Spleen (tissue), 11 donors: ENCODE data around the gene WDR47. TPM values are rescaled to one million over a fixed set of nuclear protein-coding genes. Genes with fewer than 3 reads are reported as not detected.

Experiments
- DNase-seq: peaks from one replicate; pipeline ENCODE4 v3.0.0-alpha.2; 2020
- H3K27ac ChIP-seq, 8 donors: fragments of 200-600 bp; sonication (generic) in 7 of 8; 1 replicate in 4 of 8; 2 replicates in 4 of 8; pipeline versions ENCODE4 v1.5.0 to v1.8.0; 2016 to 2021; ENCODE audit warnings: inconsistent platforms in 4 of 8, mild to moderate bottlenecking in 4 of 8, moderate library complexity in 1 of 8
- H3K27me3 ChIP-seq, 7 donors: fragments of 200-600 bp; sonication (generic) in 6 of 7; replicated peaks in 1 of 7; 1 replicate in 4 of 7; 2 replicates in 3 of 7; pipeline versions ENCODE4 v1.5.0 to v1.8.0; 2016 to 2021; ENCODE audit warnings: inconsistent platforms in 3 of 7, mild to moderate bottlenecking in 1 of 7
- H3K36me3 ChIP-seq, 6 donors: fragments of 200-600 bp; sonication (generic) in 5 of 6; 1 replicate in 4 of 6; 2 replicates in 2 of 6; pipeline versions ENCODE4 v1.5.0 to v1.8.0; 2016 to 2021; ENCODE audit warnings: inconsistent platforms in 2 of 6
- H3K4me1 ChIP-seq, 6 donors: fragments of 200-600 bp; sonication (generic) in 5 of 6; 1 replicate in 3 of 6; 2 replicates in 3 of 6; pipeline versions ENCODE4 v1.5.0 to v1.8.0; 2016 to 2021; ENCODE audit warnings: inconsistent platforms in 3 of 6
- H3K4me3 ChIP-seq, 8 donors: fragments of 200-600 bp; sonication (generic) in 7 of 8; 1 replicate in 4 of 8; 2 replicates in 4 of 8; pipeline versions ENCODE4 v1.5.0 to v1.8.0; 2016 to 2021; ENCODE audit warnings: inconsistent platforms in 4 of 8, mild to moderate bottlenecking in 4 of 8, moderate library complexity in 2 of 8
- H3K9me3 ChIP-seq, 8 donors: fragments of 200-600 bp; sonication (generic) in 7 of 8; 1 replicate in 4 of 8; 2 replicates in 4 of 8; pipeline versions ENCODE4 v1.5.0 to v1.8.0; 2016 to 2021; ENCODE audit warnings: inconsistent platforms in 4 of 8
- CTCF ChIP-seq, 11 experiments: fragments of 200-600 bp in 7 of 11; fragments of 450-650 bp in 4 of 11; sonication (generic) in 4 of 11; IDR thresholded peaks in 8 of 11; conservative IDR thresholded peaks in 3 of 11; 1 replicate in 7 of 11; 2 replicates in 4 of 11; pipeline versions ENCODE4 v1.4.0 to v1.8.0; 2016 to 2021; ENCODE audit warnings: antibody characterized with exemption in 11 of 11, inconsistent platforms in 4 of 11, mild to moderate bottlenecking in 1 of 11
- POLR2A ChIP-seq, 3 donors: fragments of 450-650 bp; IDR thresholded peaks; one replicate each; pipeline ENCODE4 v1.5.1; 2017; ENCODE audit warnings: antibody characterized with exemption in 3 of 3, mild to moderate bottlenecking in 1 of 3
- POLR2AphosphoS5 ChIP-seq, 3 donors: sonication (generic); formaldehyde crosslinking; IDR thresholded peaks; one replicate each; pipeline ENCODE4 v1.5.1; 2017; ENCODE audit warnings: antibody characterized with exemption in 3 of 3
- WGBS, 5 donors: extraction: QIAGEN DNeasy Blood & Tissue Kit in 3 of 5; methylation state at CpG; one replicate each; pipeline versions ENCODE4 v1.1.5 to v1.1.7; 2013 to 2018; 5-methylcytosine and 5-hydroxymethylcytosine counted together
- intact Hi-C: fragments of 100-400 bp; cut with DNase I; formaldehyde crosslinking; loops from one replicate; pipeline ENCODE4 v1.15.0; 2023; ENCODE audit warnings: low total_unique reads
- polyA plus RNA-seq, 3 donors: library from polyadenylated mRNA; stranded (reverse); fragments of 200-250 nt; gene quantifications; one replicate each; pipeline ENCODE4 v1.2.1, GENCODE V29; 2013
- total RNA-seq, 7 donors: library from RNA; depleted of rRNA in 3 of 7; stranded (reverse); fragments of >200 nt in 3 of 7; fragmentation: NEBNext Ultra II Directional in 4 of 7; extraction: Animal tissue kit (Norgen Biotek cat#: 25700) in 4 of 7; gene quantifications; one replicate each; pipeline versions ENCODE4 v1.1.0 to v1.2.1, GENCODE V29; 2016 to 2021
- donor health status: healthy with polysubstance abuse.
- donor health status: DM: no; HTN: no; CAD: no; lungs with moderate emphysema.
- donor health status: DM: no; HTN: no; CAD: no.
- donor health status: Bipolar disorder and iron deficiency.
- donor health status: healthy.
- donor health status: DM: no; HTN: no; CAD: no.
- donor health status: DM: yes; HTN: yes; CAD: no.

The WDR47 gene
- total and polyA plus RNA-seq, 10 donors = 1.9 to 20.1 (median 13.1) TPM

- no peaks in the 10 kb centered on the region for H3K27me3 ChIP-seq
- peak overlapping the region in 7 of 8 donors; percentile 59 to 86 (median 67) for H3K4me3 ChIP-seq
- TF ChIP-seq POLR2AphosphoS5 (IDR thresholded peaks at IDR 0.05) (no peak), CTCF (IDR thresholded peaks at IDR 0.05 in 8 of 11, conservative IDR thresholded peaks at IDR 0.05 in 3 of 11) (peak in 7 of 11 experiments; percentile 16 to 57 (median 35))
- H3K4me1 ChIP-seq = peaks cover 11 to 54% (median 34%) of the 10 kb centered on the region in 6 donors
- peaks cover 2 to 21% (median 13%) of the 10 kb centered on the region in 6 donors for H3K36me3 ChIP-seq
- intact Hi-C loops = no loop called here
- peaks cover 0 to 8% (median 0%) of the 10 kb centered on the region in 8 donors for H3K9me3 ChIP-seq
- peak overlapping the region in 6 of 8 donors; percentile 94 to 99 (median 98) for H3K27ac ChIP-seq
- no peak for DNase-seq
- 63 to 89% (median 79%) methylated on average over 31 of the region's 31 CpGs for WGBS, 5 donors
Measured at GRCh38 chr1:109089242-109090015, 47.5 kb upstream of the WDR47 start.

DNA sequence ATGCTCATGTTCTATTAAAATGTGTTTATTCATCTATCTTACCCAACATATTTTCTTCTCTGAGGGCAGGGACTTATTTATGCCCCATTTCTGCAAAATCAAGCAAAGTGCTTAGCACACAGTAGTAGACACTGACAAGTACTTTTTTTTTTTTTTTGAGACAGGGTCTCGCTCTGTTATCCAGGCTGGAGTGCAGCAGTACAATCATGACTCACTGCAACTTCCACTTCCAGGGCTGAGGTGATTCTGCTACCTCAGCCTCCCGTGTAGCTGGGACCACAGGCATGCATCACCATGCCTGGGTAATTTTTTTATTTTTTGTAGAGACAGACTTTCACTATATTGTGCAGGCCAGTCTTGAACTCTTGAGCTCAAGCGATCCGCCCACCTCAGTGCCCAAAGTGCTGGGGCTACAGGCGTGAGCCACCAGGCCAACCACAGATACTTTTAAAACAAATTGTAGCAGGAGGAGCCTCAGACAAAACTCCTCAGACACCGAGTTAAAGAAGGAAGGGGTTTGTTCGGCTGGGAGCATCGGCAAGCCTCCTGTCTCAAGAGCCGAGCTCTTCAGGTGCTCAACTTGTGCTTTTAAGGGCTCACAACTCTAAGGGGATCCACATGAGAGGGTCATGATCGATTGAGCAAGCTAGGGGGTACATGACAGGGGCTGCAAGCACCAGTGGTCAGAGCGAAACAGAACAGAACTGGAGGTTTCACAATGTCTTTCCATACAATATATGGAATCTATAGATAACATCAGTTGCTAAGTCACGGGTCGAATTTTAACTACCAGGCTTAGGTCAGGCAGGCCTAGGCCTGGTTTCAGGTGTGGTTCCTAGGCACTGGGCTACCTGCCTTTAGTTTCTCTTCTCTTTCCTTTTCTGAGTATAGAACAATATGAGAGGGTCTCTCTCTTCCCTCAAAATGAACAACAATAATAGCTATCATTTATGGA is 42.9 kb upstream of the WDR47 start:
- H3K27me3 ChIP-seq = no peaks in the 10 kb centered on the region
- peaks cover 0 to 18% (median 6%) of the 10 kb centered on the region in 6 donors for H3K4me1 ChIP-seq
- H3K36me3 ChIP-seq = no peaks in the 10 kb centered on the region
- WGBS, 5 donors = 79 to 90% (median 84%) methylated on average over 13 of the region's 13 CpGs
- no peak overlapping the region for H3K4me3 ChIP-seq
- no peak for TF ChIP-seq CTCF (IDR thresholded peaks at IDR 0.05 in 8 of 11, conservative IDR thresholded peaks at IDR 0.05 in 3 of 11)
- no peak for TF ChIP-seq POLR2A (IDR thresholded peaks at IDR 0.05)
- TF ChIP-seq POLR2AphosphoS5 (IDR thresholded peaks at IDR 0.05) = no peak
- H3K27ac ChIP-seq = no peak overlapping the region
- peaks cover 0 to 7% (median 0%) of the 10 kb centered on the region in 8 donors for H3K9me3 ChIP-seq
- no peak for DNase-seq
- intact Hi-C loops = no loop called here

DNA sequence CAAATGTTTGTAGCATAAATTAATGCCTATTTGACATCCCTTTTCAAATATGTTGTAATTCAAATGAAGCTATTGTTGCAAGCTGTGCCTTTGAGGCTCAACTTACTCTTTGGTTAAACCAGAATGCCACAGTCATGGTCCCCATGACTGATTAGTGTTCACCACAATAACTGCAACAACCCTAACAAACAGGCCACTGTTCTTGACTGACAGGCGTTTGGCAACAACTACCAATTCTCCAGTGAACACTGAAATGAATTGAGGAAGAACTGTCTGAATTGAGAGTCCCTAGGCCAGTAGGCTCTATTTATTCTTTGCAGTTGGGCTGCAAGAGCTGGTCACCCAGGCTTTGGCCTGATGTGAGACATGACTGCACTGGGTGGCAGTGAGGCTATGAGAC is 42.0 kb upstream of the WDR47 start:
- intact Hi-C loops = no loop called here

More for the DNA sequence above, 42.0 kb upstream of the WDR47 start:
- Histone ChIP-seq H3K27ac (no peak overlapping the region), H3K4me1 (peaks cover 0 to 8% (median 0%) of the 10 kb centered on the region in 6 donors), H3K36me3 (no peaks in the 10 kb centered on the region), H3K4me3 (no peak overlapping the region), H3K9me3 (no peaks in the 10 kb centered on the region), H3K27me3 (no peaks in the 10 kb centered on the region)
- WGBS, 5 donors = 42 to 65% (median 50%) methylated on average over 1 of the region's 1 CpG
- no peak for DNase-seq
- TF ChIP-seq POLR2AphosphoS5 (IDR thresholded peaks at IDR 0.05) (no peak), CTCF (IDR thresholded peaks at IDR 0.05 in 8 of 11, conservative IDR thresholded peaks at IDR 0.05 in 3 of 11) (no peak), POLR2A (IDR thresholded peaks at IDR 0.05) (no peak)
